Prostate gland (tissue), 2 donors: ENCODE results near the gene RAD17.

Experiments
- CTCF ChIP-seq, 4 experiments: fragments of 200-600 bp in 2 of 4; fragments of 450-650 bp in 2 of 4; sonication (generic) in 2 of 4; IDR thresholded peaks; 1 replicate in 3 of 4; 2 replicates in 1 of 4; pipeline ENCODE4 v1.5.1; 2016 to 2019; ENCODE audit warnings: antibody characterized with exemption in 4 of 4, mild to moderate bottlenecking in 2 of 4, moderate library complexity in 2 of 4
- POLR2A ChIP-seq: fragments of 450-650 bp; IDR thresholded peaks from one replicate; pipeline ENCODE4 v1.6.1; 2016; ENCODE audit warnings: antibody characterized with exemption, mild to moderate bottlenecking
- POLR2AphosphoS5 ChIP-seq: sonication (generic); formaldehyde crosslinking; IDR thresholded peaks from one replicate; pipeline ENCODE4 v1.6.1; 2017; ENCODE audit warnings: antibody characterized with exemption

GRCh38 chr5:69341520-69342161, 28.0 kb upstream of the RAD17 start:
- TF ChIP-seq POLR2A (no peak), CTCF (IDR thresholded peaks at IDR 0.05) (no peak), POLR2AphosphoS5 (no peak)
